Spleen (tissue), 11 donors: ENCODE measurements around the gene PRR23E. TPM values are rescaled to one million over a fixed set of nuclear protein-coding genes. Genes with fewer than 3 reads are reported as not detected.

ENCODE experiments used
- DNase-seq: peaks from one replicate; pipeline ENCODE4 v3.0.0-alpha.2; 2020
- H3K27ac ChIP-seq, 8 donors: fragments of 200-600 bp; sonication (generic) in 7 of 8; 1 replicate in 4 of 8; 2 replicates in 4 of 8; pipeline versions ENCODE4 v1.5.0 to v1.8.0; 2016 to 2021; ENCODE audit warnings: inconsistent platforms in 4 of 8, mild to moderate bottlenecking in 4 of 8, moderate library complexity in 1 of 8
- H3K27me3 ChIP-seq, 7 donors: fragments of 200-600 bp; sonication (generic) in 6 of 7; replicated peaks in 1 of 7; 1 replicate in 4 of 7; 2 replicates in 3 of 7; pipeline versions ENCODE4 v1.5.0 to v1.8.0; 2016 to 2021; ENCODE audit warnings: inconsistent platforms in 3 of 7, mild to moderate bottlenecking in 1 of 7
- H3K36me3 ChIP-seq, 6 donors: fragments of 200-600 bp; sonication (generic) in 5 of 6; 1 replicate in 4 of 6; 2 replicates in 2 of 6; pipeline versions ENCODE4 v1.5.0 to v1.8.0; 2016 to 2021; ENCODE audit warnings: inconsistent platforms in 2 of 6
- H3K4me1 ChIP-seq, 6 donors: fragments of 200-600 bp; sonication (generic) in 5 of 6; 1 replicate in 3 of 6; 2 replicates in 3 of 6; pipeline versions ENCODE4 v1.5.0 to v1.8.0; 2016 to 2021; ENCODE audit warnings: inconsistent platforms in 3 of 6
- H3K4me3 ChIP-seq, 8 donors: fragments of 200-600 bp; sonication (generic) in 7 of 8; 1 replicate in 4 of 8; 2 replicates in 4 of 8; pipeline versions ENCODE4 v1.5.0 to v1.8.0; 2016 to 2021; ENCODE audit warnings: inconsistent platforms in 4 of 8, mild to moderate bottlenecking in 4 of 8, moderate library complexity in 2 of 8
- H3K9me3 ChIP-seq, 8 donors: fragments of 200-600 bp; sonication (generic) in 7 of 8; 1 replicate in 4 of 8; 2 replicates in 4 of 8; pipeline versions ENCODE4 v1.5.0 to v1.8.0; 2016 to 2021; ENCODE audit warnings: inconsistent platforms in 4 of 8
- POLR2A ChIP-seq, 3 donors: fragments of 450-650 bp; IDR thresholded peaks; one replicate each; pipeline ENCODE4 v1.5.1; 2017; ENCODE audit warnings: antibody characterized with exemption in 3 of 3, mild to moderate bottlenecking in 1 of 3
- POLR2AphosphoS5 ChIP-seq, 3 donors: sonication (generic); formaldehyde crosslinking; IDR thresholded peaks; one replicate each; pipeline ENCODE4 v1.5.1; 2017; ENCODE audit warnings: antibody characterized with exemption in 3 of 3
- WGBS, 5 donors: extraction: QIAGEN DNeasy Blood & Tissue Kit in 3 of 5; methylation state at CpG; one replicate each; pipeline versions ENCODE4 v1.1.5 to v1.1.7; 2013 to 2018; 5-methylcytosine and 5-hydroxymethylcytosine counted together
- intact Hi-C: fragments of 100-400 bp; cut with DNase I; formaldehyde crosslinking; loops from one replicate; pipeline ENCODE4 v1.15.0; 2023; ENCODE audit warnings: low total_unique reads
- polyA plus RNA-seq, 3 donors: library from polyadenylated mRNA; stranded (reverse); fragments of 200-250 nt; gene quantifications; one replicate each; pipeline ENCODE4 v1.2.1, GENCODE V29; 2013
- total RNA-seq, 7 donors: library from RNA; depleted of rRNA in 3 of 7; stranded (reverse); fragments of >200 nt in 3 of 7; fragmentation: NEBNext Ultra II Directional in 4 of 7; extraction: Animal tissue kit (Norgen Biotek cat#: 25700) in 4 of 7; gene quantifications; one replicate each; pipeline versions ENCODE4 v1.1.0 to v1.2.1, GENCODE V29; 2016 to 2021
- TF ChIP-seq, protein P1 (sequence below), 11 experiments: fragments of 200-600 bp in 7 of 11; fragments of 450-650 bp in 4 of 11; sonication (generic) in 4 of 11; IDR thresholded peaks in 8 of 11; conservative IDR thresholded peaks in 3 of 11; 1 replicate in 7 of 11; 2 replicates in 4 of 11; pipeline versions ENCODE4 v1.4.0 to v1.8.0; 2016 to 2021; ENCODE audit warnings: antibody characterized with exemption in 11 of 11, inconsistent platforms in 4 of 11, mild to moderate bottlenecking in 1 of 11
- donor health status: healthy with polysubstance abuse.
- donor health status: DM: no; HTN: no; CAD: no; lungs with moderate emphysema.
- donor health status: DM: no; HTN: no; CAD: no.
- donor health status: Bipolar disorder and iron deficiency.
- donor health status: healthy.
- donor health status: DM: no; HTN: no; CAD: no.
- donor health status: DM: yes; HTN: yes; CAD: no.

PRR23E gene
- total and polyA plus RNA-seq, 10 donors = not detected

DNA sequence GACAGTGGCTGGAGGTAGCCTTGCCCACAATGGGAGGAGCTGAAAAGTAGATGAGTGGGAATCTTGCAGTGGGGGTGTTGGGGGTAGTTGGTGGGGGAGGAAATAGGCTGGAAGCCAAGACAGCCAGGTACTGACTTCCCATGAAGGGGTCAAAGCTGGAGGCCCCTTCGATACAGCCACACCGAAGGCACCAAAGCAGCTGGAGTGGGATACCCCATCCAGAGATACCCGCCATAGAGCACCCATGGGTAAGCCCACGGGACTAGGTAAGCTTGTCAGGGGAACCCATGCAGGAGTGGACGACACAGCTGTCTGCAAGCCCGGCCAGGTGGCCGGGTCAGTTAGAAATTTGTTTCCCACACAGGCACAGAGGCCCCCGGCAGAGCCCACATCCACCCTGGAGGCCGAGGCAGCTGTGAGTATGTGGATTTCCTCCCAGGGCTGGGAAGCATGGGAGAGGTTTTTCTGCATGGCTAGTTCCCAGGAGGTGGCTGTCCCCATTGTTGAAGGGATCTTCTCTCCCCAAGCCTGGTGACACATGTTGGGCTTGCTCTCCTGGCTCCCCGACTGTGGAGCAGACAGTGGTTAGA lies 28.6 kb downstream of the PRR23E start:
- H3K9me3 ChIP-seq = peaks cover 0 to 20% (median 12%) of the 10 kb centered on the region in 8 donors
- H3K4me1 ChIP-seq = peaks cover 0 to 2% (median 0%) of the 10 kb centered on the region in 6 donors
- no peak overlapping the region for H3K27ac ChIP-seq
- DNase-seq = no peak
- intact Hi-C loops = no loop called here
- H3K27me3 ChIP-seq = peaks cover 0 to 47% (median 0%) of the 10 kb centered on the region in 7 donors
- 57 to 69% (median 68%) methylated on average over 10 of the region's 10 CpGs for WGBS, 5 donors
- no peaks in the 10 kb centered on the region for H3K36me3 ChIP-seq
- H3K4me3 ChIP-seq = no peak overlapping the region
- TF ChIP-seq POLR2A (IDR thresholded peaks at IDR 0.05) (no peak), POLR2AphosphoS5 (IDR thresholded peaks at IDR 0.05) (no peak)
- TF ChIP-seq, protein P1, sequence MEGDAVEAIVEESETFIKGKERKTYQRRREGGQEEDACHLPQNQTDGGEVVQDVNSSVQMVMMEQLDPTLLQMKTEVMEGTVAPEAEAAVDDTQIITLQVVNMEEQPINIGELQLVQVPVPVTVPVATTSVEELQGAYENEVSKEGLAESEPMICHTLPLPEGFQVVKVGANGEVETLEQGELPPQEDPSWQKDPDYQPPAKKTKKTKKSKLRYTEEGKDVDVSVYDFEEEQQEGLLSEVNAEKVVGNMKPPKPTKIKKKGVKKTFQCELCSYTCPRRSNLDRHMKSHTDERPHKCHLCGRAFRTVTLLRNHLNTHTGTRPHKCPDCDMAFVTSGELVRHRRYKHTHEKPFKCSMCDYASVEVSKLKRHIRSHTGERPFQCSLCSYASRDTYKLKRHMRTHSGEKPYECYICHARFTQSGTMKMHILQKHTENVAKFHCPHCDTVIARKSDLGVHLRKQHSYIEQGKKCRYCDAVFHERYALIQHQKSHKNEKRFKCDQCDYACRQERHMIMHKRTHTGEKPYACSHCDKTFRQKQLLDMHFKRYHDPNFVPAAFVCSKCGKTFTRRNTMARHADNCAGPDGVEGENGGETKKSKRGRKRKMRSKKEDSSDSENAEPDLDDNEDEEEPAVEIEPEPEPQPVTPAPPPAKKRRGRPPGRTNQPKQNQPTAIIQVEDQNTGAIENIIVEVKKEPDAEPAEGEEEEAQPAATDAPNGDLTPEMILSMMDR (IDR thresholded peaks at IDR 0.05 in 8 of 11, conservative IDR thresholded peaks at IDR 0.05 in 3 of 11) = no peak

DNA sequence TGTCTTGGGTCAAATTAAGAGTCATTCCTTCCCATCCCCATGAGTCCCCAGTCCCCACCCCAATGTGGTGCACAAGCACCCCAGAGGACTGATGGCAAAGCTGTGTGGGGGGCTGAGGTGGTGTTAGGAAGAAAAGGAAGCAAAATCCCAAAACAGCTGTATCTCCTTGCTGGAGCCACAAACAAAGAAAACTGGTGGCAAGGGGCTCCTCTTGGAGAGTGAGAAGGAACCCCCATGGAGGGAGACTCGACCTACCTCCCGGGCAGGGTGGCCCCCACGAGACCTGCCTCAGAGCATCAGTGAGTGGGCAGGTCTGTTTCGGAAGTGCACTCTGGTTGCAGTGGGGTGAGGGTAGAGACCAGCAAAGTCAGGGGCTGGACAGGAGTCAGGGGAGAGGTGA lies 29.2 kb downstream of the PRR23E start:
- Histone ChIP-seq H3K4me3 (no peak overlapping the region), H3K9me3 (peaks cover 0 to 20% (median 12%) of the 10 kb centered on the region in 8 donors), H3K27me3 (peaks cover 0 to 40% (median 0%) of the 10 kb centered on the region in 7 donors), H3K36me3 (no peaks in the 10 kb centered on the region), H3K4me1 (peaks cover 0 to 7% (median 0%) of the 10 kb centered on the region in 6 donors), H3K27ac (no peak overlapping the region)
- intact Hi-C loops = no loop called here
- DNase-seq = no peak
- 75 to 100% (median 89%) methylated on average over 4 of the region's 4 CpGs for WGBS, 5 donors
- TF ChIP-seq POLR2A (IDR thresholded peaks at IDR 0.05) = no peak
- no peak for TF ChIP-seq POLR2AphosphoS5 (IDR thresholded peaks at IDR 0.05)
- TF ChIP-seq, protein P1 (IDR thresholded peaks at IDR 0.05 in 8 of 11, conservative IDR thresholded peaks at IDR 0.05 in 3 of 11) = no peak

DNA sequence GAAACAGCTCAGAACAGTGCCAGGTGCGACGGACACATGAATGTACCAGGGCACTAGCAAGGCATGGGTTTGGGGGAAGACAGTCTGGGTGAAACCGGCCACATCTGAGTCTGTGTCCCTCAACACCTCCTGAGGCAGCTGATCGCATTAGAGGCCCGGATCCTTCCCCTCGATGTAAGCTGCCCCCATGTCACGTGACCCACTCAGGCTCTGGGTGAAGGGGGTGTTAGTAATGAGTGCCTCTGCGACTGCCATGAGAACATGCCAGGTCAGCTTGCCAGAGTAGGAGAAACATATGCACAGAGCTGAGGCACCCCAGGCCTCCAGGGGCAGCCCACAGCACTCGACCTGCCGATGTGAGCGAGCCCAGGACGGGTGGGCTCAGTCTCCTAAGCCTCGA lies 29.7 kb downstream of the PRR23E start:
- Histone ChIP-seq H3K9me3 (peaks cover 0 to 20% (median 12%) of the 10 kb centered on the region in 8 donors), H3K27ac (no peak overlapping the region), H3K4me1 (peaks cover 0 to 12% (median 0%) of the 10 kb centered on the region in 6 donors), H3K36me3 (no peaks in the 10 kb centered on the region), H3K27me3 (peaks cover 0 to 35% (median 0%) of the 10 kb centered on the region in 7 donors), H3K4me3 (no peak overlapping the region)
- intact Hi-C loops = no loop called here
- no peak for TF ChIP-seq POLR2A (IDR thresholded peaks at IDR 0.05)
- TF ChIP-seq POLR2AphosphoS5 (IDR thresholded peaks at IDR 0.05) = no peak
- TF ChIP-seq, protein P1 (IDR thresholded peaks at IDR 0.05 in 8 of 11, conservative IDR thresholded peaks at IDR 0.05 in 3 of 11) = no peak
- WGBS, 5 donors = 74 to 93% (median 89%) methylated on average over 12 to 13 of the region's 13 CpGs
- DNase-seq = no peak

DNA sequence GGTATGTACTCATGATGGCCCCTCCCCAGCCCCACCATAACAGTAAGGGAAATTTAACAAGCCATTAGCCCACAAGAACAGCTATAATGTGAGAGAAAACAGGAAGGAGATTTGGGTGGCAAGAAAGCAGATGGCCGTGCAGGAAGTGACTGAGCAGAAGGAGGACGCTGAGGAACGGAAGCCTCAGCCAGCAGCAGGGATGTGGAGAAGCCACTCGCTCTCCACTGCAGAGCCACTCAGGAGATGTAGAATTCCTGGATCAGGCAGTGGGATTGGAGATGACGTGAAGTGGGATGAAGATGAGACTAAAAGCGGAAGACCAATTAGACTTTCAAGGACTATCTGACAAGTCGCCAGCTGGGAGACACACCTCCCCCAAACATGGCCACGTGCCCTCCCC lies 31.2 kb downstream of the PRR23E start:
- no peak overlapping the region for H3K4me3 ChIP-seq
- peak overlapping the region in 2 of 8 donors; percentile 35 to 41 for H3K27ac ChIP-seq
- peaks cover 0 to 13% (median 0%) of the 10 kb centered on the region in 6 donors for H3K4me1 ChIP-seq
- intact Hi-C loops = no loop called here
- H3K27me3 ChIP-seq = peaks cover 0 to 24% (median 0%) of the 10 kb centered on the region in 7 donors
- no peak for DNase-seq
- H3K36me3 ChIP-seq = no peaks in the 10 kb centered on the region
- WGBS, 5 donors = 33 to 48% (median 34%) methylated on average over 8 of the region's 8 CpGs
- H3K9me3 ChIP-seq = peaks cover 0 to 20% (median 12%) of the 10 kb centered on the region in 8 donors
- TF ChIP-seq POLR2A (IDR thresholded peaks at IDR 0.05) = no peak
- TF ChIP-seq, protein P1 (IDR thresholded peaks at IDR 0.05 in 8 of 11, conservative IDR thresholded peaks at IDR 0.05 in 3 of 11) = no peak
- TF ChIP-seq POLR2AphosphoS5 (IDR thresholded peaks at IDR 0.05) = no peak
